Measurements from ENCODE around the gene USP10.

GRCh38 chr16:84700446-84701300 lies 873 bp downstream of the USP10 start:
- no peak for TF ChIP-seq FOXP2 (optimal IDR thresholded peaks at IDR 0.05; ENCODE audit: borderline replicate concordance, extremely low read depth, extremely low read length, insufficient read depth)
- no peak for TF ChIP-seq POLR2AphosphoS5 (IDR thresholded peaks at IDR 0.05; ENCODE audit: low read depth, low read length)
- TF ChIP-seq TAF1 (IDR thresholded peaks at IDR 0.05; ENCODE audit: borderline replicate concordance, insufficient read depth, low read length) = no peak

All from PFSK-1 (cell line).